ENCODE measurements around the gene SNIP1.
"Not testable (repeated sequence)": the region's sequence is repeated elsewhere in the genome, so short reads cannot be mapped to it uniquely, and the experiment has no call there.

SNIP1 gene

GRCh38 chr1:37559957-37560379, 5.9 kb upstream of the SNIP1 start:
- DNase-seq (ENCODE audit: low read depth in 1 of 2, low spot score in 1 of 2): not testable (repeated sequence)

DNA sequence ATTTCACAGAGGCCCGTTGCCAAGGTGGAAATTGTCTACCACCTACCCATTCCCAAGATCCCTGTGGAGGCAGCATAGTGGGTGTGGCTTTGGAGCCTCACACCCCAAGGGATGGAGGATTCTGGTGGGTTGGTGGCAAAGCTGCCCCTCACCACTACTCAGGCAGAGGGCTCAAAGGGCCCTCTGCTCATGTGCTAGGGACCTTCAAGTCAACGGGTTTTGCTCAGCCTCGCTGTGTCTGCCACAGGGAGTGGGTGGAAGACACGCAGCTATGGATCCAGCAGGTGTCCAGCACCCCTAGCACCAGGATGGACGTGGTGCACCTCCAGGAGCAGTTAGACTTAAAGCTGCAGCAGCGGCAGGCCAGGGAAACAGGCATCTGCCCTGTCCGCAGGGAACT, 5.0 kb upstream of the SNIP1 start:
- DNase-seq (ENCODE audit: low read depth in 1 of 2, low spot score in 1 of 2): no peak

GRCh38 chr1:37558411-37558810, 4.3 kb upstream of the SNIP1 start:
- no peak for DNase-seq (ENCODE audit: low read depth in 1 of 2, low spot score in 1 of 2)

DNA sequence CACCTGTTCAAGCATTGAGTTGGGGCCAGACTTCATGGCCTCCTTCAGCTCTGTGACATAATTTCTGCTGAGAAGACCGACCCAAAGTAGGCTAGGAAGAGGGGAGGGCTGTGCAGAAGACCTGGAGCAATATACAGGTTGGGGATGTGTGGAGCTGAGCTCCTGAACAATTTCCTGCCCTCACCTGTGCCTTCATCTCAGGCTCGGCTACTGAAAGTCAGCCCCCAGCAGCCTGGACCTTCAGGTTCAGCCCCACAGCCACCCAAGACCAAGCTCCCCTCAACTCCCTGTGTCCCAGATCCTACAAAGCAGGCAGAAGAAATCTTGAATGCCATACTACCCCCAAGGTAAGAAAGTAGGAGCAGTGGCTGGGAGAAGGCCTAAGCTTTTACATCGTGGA, 3.3 kb upstream of the SNIP1 start:
- DNase-seq (ENCODE audit: low read depth in 1 of 2, low spot score in 1 of 2): no peak

DNA sequence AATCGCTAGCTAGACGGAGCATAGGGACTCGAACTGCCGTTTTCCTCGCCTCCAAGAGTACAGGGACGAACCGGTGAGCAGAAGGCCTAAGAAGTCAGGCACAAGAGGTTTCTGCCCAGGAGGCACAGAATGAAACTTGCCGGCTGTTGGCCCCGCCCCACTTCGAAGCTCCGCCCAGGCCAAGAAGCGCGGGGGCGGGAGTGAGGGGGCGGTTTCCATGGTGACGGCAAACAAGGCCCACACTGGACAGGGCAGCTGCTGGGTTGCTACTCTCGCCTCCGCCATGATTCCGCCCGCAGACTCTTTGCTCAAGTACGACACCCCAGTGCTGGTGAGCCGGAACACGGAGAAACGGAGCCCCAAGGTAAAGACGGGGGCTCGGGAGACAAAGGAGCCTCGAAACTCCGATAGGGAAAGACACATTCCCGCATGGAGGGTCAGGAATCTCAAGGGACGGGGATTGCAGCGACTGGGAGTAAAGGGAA, 2.7 kb upstream of the SNIP1 start, which contains the start of gene DNALI1:
DNALI1 (plus strand) TSS at position 229 of the 485 bp plus-strand sequence; CDS start at position 284, 55 bp downstream.
- no peak for DNase-seq (ENCODE audit: low read depth in 1 of 2, low spot score in 1 of 2)

GRCh38 chr1:37553598-37553926, 531 bp downstream of the SNIP1 start:
- no peak for DNase-seq (ENCODE audit: low read depth in 1 of 2, low spot score in 1 of 2)

DNA sequence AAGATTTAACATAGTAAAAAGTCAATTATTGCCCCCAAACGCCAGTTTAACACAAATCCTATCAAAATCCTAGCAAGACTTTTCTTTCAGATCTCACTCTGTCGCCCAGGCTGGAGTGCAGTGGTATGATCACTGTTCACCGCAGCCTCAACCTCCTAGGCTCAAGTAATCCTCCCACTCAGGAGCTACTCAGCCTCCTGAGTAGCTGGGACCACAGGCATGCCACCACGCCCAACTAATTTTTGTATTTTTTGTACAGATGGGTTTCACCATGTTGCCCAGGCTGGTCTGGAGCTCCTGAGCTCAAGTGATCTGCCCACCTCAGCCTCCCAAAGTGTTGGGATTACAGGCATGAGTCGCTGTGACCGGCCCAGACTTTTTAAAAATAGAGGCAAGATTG, 4.8 kb downstream of the SNIP1 start:
- DNase-seq (ENCODE audit: low read depth in 1 of 2, low spot score in 1 of 2): no peak

DNA sequence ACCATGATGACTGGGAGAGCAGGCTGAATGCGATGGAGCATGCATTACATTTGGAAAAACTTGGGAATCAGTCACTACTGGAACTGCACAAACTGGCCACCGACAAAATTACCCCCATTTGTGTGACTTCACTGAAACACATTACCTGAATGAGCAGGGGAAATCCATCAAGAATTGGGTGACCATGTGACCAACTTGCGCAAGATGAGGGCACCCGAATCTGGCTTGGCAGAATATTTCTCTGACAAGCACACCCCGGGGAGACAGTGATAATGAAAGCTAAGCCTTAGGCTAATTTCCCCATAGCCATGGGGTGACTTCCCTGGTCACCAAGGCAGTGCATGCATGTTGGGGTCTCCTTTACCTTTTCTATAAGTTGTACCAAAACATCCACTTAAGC, 9.1 kb downstream of the SNIP1 start:
- no peak for DNase-seq (ENCODE audit: low read depth in 1 of 2, low spot score in 1 of 2)

DNA sequence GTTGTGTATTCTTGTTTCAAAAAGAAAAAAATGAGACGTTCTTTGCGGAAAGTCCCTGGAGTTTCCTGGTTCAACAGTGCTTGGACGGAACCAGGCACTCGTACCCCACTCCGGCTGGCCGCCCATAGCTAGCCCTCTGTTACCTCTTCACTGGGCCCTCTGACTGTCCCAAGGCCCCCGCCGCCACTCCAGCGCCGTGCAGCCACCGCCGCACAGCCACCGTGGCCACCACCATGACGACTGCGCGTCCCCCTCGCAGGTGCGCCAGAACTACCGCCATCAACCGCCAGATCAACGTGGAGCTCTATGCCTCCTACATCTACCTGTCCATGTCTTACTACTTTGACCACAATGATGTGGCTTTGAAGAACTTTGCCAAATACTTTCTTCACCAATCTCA, 9.6 kb downstream of the SNIP1 start:
- DNase-seq (ENCODE audit: low read depth in 1 of 2, low spot score in 1 of 2): no peak

DNA sequence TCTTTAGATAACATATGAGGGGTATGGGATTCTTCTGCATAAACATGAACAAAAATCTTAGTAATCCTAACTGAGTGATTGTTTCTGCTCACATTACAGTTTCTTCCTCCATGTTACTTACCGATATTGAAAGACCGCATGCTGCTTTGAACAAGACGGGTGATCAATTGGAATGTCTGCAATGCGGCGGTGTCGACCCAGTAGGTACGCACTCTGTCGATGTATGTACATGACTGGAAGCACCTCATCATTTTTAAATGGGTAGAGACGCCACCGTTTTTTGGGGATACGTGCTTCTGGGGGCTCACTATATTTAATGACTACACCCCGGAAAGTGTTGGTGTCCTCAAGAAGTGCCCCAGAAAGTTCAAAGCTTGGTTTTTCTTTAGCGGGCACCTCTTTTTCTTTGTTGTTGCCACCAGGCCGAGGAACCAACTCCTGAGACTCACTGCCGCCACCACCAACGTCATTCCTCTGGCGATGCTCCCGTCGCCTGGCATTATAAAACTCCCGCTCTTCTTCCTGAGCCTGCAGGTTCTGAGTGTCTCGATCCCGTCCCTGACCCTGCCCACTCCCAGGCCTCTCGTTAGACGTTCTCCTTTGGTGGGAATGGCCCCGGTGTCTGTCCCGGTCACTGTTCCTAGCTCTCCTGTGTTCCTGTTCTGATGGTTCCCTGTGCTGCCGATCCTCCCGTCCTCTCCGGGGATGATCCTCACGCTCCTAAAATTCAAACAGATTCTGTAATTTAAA, 13.9 kb downstream of the SNIP1 start:
- DNase-seq (ENCODE audit: low read depth in 1 of 2, low spot score in 1 of 2): no peak

GRCh38 chr1:37539154-37539553, 14.9 kb downstream of the SNIP1 start:
- DNase-seq (ENCODE audit: low read depth in 1 of 2, low spot score in 1 of 2): not testable (repeated sequence)

- DNase-seq (ENCODE audit: low read depth in 1 of 2, low spot score in 1 of 2): no peak
Observed at GRCh38 chr1:37537378-37537777, 16.7 kb downstream of the SNIP1 start.

DNA sequence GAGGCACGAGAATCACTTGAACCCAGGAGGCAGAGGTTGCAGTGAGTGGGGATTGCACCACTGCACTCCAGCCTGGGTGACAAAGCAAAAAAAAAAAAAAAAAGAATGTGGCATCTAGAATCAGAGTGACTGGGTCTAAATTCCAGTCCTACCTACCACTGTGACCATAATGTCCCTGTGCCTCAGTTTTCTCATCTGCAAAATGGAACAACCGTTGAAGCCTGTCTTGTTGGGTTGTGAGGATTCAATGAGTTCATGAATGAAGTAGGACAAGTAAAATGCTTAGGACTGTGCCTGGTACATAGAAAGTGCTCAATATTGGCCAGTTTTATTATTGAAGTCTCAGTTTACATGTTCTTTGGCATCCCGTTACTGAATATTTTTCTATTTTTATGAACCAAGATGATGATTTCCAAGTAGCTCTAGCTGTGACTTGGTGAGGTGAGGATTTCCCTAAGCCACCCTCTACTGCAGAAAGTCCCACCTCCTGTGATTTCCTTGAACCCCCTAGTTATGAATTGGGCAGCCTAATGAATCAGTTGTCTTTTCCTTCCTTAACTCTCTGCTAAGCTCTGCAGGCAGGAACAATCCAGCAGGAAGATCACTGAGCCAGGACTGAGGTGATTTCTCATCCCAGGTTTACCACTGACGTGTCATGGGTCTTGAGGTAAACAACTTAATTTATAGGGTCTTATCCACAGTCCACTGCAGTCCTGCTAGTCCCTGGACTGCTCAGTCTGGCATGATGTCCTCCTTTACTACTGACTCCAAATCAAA, 20.6 kb downstream of the SNIP1 start:
- no peak for DNase-seq (ENCODE audit: low read depth in 1 of 2, low spot score in 1 of 2)

DNA sequence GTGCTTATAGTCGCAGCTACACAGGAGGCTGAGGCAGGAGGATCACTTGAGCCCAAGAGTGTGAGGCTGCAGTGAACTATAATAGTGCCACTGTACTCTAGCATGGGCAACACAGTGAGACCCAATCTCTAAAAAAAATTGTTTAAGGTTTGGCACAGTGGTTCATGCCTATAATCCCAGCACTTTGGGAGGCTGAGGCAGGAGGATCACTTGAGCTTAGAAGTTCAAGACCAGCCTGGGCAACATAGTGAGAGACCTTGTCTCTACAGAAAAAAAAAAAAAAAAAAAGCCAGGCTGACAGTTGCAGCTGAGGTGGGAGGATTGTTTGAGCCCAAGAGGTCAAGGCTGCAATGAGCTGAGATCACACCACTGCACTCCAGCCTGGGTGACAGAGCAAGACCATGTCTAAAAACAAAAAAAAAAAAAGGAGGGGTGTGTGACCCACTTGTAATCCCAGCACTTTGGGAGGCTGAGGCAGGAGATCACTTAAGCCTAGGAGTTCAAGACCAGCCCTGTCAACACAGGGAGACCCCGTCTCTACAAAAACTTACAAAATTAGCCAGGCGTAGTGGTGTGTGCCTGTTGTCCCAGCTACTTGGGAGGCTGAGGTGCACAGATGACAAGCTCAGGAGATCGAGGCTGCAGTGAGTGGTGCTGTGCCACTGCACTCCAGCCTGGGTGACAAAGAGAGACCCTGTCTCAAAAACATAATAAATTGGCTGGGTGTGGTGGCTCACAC, 21.5 kb downstream of the SNIP1 start:
- DNase-seq (ENCODE audit: low read depth in 1 of 2, low spot score in 1 of 2): not testable (repeated sequence)

DNA sequence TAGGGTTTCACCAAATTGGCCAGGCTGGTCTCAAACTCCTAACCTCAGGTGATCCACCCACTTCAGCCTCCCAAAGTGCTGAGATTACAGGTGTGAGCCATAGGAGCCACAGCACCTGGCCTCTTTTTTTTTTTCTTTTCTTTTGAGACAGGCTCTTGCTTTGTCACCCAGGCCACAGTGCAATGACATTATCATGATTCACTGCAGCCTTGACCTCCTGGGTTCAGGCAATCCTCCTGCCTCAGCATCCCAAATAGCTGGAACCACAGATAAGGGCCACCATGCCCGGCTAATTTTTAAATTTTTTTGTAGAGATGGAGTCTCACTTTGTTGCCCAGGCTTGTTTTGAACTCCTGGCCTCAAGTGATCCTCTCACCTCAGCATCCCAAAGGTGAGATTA, 24.2 kb downstream of the SNIP1 start:
- DNase-seq (ENCODE audit: low read depth in 1 of 2, low spot score in 1 of 2): not testable (repeated sequence)

DNA sequence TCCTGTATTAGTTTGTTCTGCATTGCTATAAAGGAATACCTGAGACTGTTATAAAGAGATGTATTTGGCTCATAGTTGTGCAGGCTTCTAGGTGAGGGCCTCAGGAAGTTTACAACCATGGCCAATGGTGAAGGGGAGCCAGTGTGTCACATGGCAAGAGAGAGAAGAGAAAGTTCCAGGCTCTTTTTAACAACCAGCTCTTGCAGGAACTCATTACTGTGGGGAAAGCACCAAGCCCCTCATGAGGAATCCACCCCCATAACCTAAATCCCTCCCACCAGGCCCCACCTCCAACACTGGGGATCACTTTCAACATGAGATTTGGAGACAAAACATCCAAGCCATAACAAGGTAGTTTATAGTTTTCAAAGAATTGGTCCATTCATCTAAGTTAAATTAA, 34.5 kb downstream of the SNIP1 start:
- DNase-seq (ENCODE audit: low read depth in 1 of 2, low spot score in 1 of 2): no peak

- peak in 1 of 2 donors; percentile 13 for DNase-seq (ENCODE audit: low read depth in 1 of 2, low spot score in 1 of 2)
Observed at GRCh38 chr1:37518929-37519328, 35.2 kb downstream of the SNIP1 start.

GRCh38 chr1:37518241-37518640, 35.9 kb downstream of the SNIP1 start:
- DNase-seq (ENCODE audit: low read depth in 1 of 2, low spot score in 1 of 2): not testable (repeated sequence)

- DNase-seq (ENCODE audit: low read depth in 1 of 2, low spot score in 1 of 2): no peak
Observed at GRCh38 chr1:37517569-37517968, 36.5 kb downstream of the SNIP1 start.

GRCh38 chr1:37515185-37516034, 38.7 kb downstream of the SNIP1 start:
- no peak for DNase-seq (ENCODE audit: low read depth in 1 of 2, low spot score in 1 of 2)

All from activated CD4-positive, alpha-beta T cell treated with anti-CD3 and anti-CD28 coated beads, Interleukin-2, amount 50 U/mL, for 24 hours (primary cell).